ENCODE results near the gene EFCAB11.

- no peak for TF ChIP-seq CTCF (IDR thresholded peaks at IDR 0.05; ENCODE audit: low read depth, low read length, poor library complexity, severe bottlenecking)
- no peak for TF ChIP-seq EZH2phosphoT487 (IDR thresholded peaks at IDR 0.05; ENCODE audit: borderline replicate concordance, low read length)
These were observed 200.6 kb downstream of the EFCAB11 start for GRCh38 chr14:89753828-89754412.
